IPS DF 6.9 (cell line): ENCODE data around the gene LRRC14B.

ENCODE experiments used
- DNase-seq: peaks from one replicate; pipeline ENCODE4 v3.0.0-alpha.2; 2013; ENCODE audit warnings: low read depth, low spot score
- H3K27ac ChIP-seq: one replicate; pipeline ENCODE4 v1.5.1; 2013; ENCODE audit warnings: low read length, control low read depth
- H3K27me3 ChIP-seq: 2 replicates; pipeline ENCODE4 v1.6.1; 2013; ENCODE audit warnings: mild to moderate bottlenecking, low read length; ENCODE audit not compliant: control insufficient read depth, insufficient read depth
- H3K36me3 ChIP-seq: 2 replicates; pipeline ENCODE4 v1.6.1; 2013; ENCODE audit warnings: low read length; ENCODE audit not compliant: control insufficient read depth, insufficient read depth
- H3K4me1 ChIP-seq: 2 replicates; pipeline ENCODE4 v1.6.1; 2013; ENCODE audit warnings: low read length; ENCODE audit not compliant: control insufficient read depth, insufficient read depth
- H3K4me3 ChIP-seq: 2 replicates; pipeline ENCODE4 v1.5.1; 2013; ENCODE audit warnings: mild to moderate bottlenecking, low read length
- H3K9me3 ChIP-seq: 2 replicates; pipeline ENCODE4 v1.6.1; 2013; ENCODE audit warnings: low read length, inconsistent platforms; ENCODE audit not compliant: control insufficient read depth, insufficient read depth
- WGBS: extraction: QIAGEN DNeasy Blood & Tissue Kit; methylation state at CpG from one replicate; pipeline ENCODE4 v1.1.7; 2013; ENCODE audit warnings: mixed read lengths, missing lambda C conversion rate; ENCODE audit not compliant: insufficient read length, insufficient coverage; 5-methylcytosine and 5-hydroxymethylcytosine counted together

LRRC14B gene

GRCh38 chr5:199950-200645 lies 8.8 kb downstream of the LRRC14B start:
- Histone ChIP-seq H3K36me3 (peaks cover 3% of the 10 kb centered on the region; the same call in 1 of the 2 replicates), H3K9me3 (no peaks in the 10 kb centered on the region), H3K4me3 (no peak overlapping the region), H3K4me1 (no peaks in the 10 kb centered on the region), H3K27ac (no peak overlapping the region), H3K27me3 (no peaks in the 10 kb centered on the region)
- DNase-seq: no peak
- WGBS: no CpG with 5 or more reads among the region's 23 CpGs

GRCh38 chr5:200985-201384 lies 9.7 kb downstream of the LRRC14B start:
- no peaks in the 10 kb centered on the region for H3K9me3 ChIP-seq
- H3K4me1 ChIP-seq: no peaks in the 10 kb centered on the region
- H3K36me3 ChIP-seq: peaks cover 3% of the 10 kb centered on the region; the same call in 1 of the 2 replicates
- no peak for DNase-seq
- H3K27ac ChIP-seq: no peak overlapping the region
- WGBS: no CpG with 5 or more reads among the region's 4 CpGs
- no peak overlapping the region for H3K4me3 ChIP-seq
- no peaks in the 10 kb centered on the region for H3K27me3 ChIP-seq

GRCh38 chr5:201672-202071 lies 10.4 kb downstream of the LRRC14B start:
- Histone ChIP-seq H3K9me3 (no peaks in the 10 kb centered on the region), H3K36me3 (peaks cover 3% of the 10 kb centered on the region; the same call in 1 of the 2 replicates), H3K27me3 (no peaks in the 10 kb centered on the region), H3K4me3 (no peak overlapping the region), H3K4me1 (no peaks in the 10 kb centered on the region), H3K27ac (no peak overlapping the region)
- no CpG with 5 or more reads among the region's 8 CpGs for WGBS
- no peak for DNase-seq

GRCh38 chr5:203246-203930 lies 12.1 kb downstream of the LRRC14B start:
- Histone ChIP-seq H3K4me3 (no peak overlapping the region), H3K27ac (no peak overlapping the region), H3K27me3 (no peaks in the 10 kb centered on the region), H3K4me1 (peaks cover 2% of the 10 kb centered on the region; the same call in 1 of the 2 replicates), H3K36me3 (peaks cover 3% of the 10 kb centered on the region; the same call in 1 of the 2 replicates), H3K9me3 (no peaks in the 10 kb centered on the region)
- WGBS: no CpG with 5 or more reads among the region's 26 CpGs
- no peak for DNase-seq

- Histone ChIP-seq H3K27ac (no peak overlapping the region), H3K4me3 (no peak overlapping the region), H3K36me3 (peaks cover 3% of the 10 kb centered on the region; the same call in 1 of the 2 replicates), H3K9me3 (no peaks in the 10 kb centered on the region), H3K27me3 (no peaks in the 10 kb centered on the region), H3K4me1 (peaks cover 2% of the 10 kb centered on the region; the same call in 1 of the 2 replicates)
- DNase-seq: no peak
- WGBS: no CpG with 5 or more reads among the region's 6 CpGs
Observed at GRCh38 chr5:204001-204400, 12.7 kb downstream of the LRRC14B start.

- peaks cover 3% of the 10 kb centered on the region; the same call in 1 of the 2 replicates for H3K36me3 ChIP-seq
- DNase-seq: no peak
- H3K9me3 ChIP-seq: no peaks in the 10 kb centered on the region
- peaks cover 2% of the 10 kb centered on the region; the same call in 1 of the 2 replicates for H3K4me1 ChIP-seq
- H3K4me3 ChIP-seq: no peak overlapping the region
- no peaks in the 10 kb centered on the region for H3K27me3 ChIP-seq
- no peak overlapping the region for H3K27ac ChIP-seq
Observed at GRCh38 chr5:204462-204861, 13.2 kb downstream of the LRRC14B start.

GRCh38 chr5:204966-205670 lies 13.8 kb downstream of the LRRC14B start:
- H3K4me1 ChIP-seq: peaks cover 2% of the 10 kb centered on the region; the same call in 1 of the 2 replicates
- H3K27me3 ChIP-seq: no peaks in the 10 kb centered on the region
- no CpG with 5 or more reads among the region's 30 CpGs for WGBS

GRCh38 chr5:206406-206805 lies 15.1 kb downstream of the LRRC14B start:
- no CpG with 5 or more reads among the region's 11 CpGs for WGBS
- Histone ChIP-seq H3K36me3 (peaks cover 3% of the 10 kb centered on the region; the same call in 1 of the 2 replicates), H3K9me3 (no peaks in the 10 kb centered on the region), H3K4me3 (no peak overlapping the region), H3K4me1 (peaks cover 2% of the 10 kb centered on the region; the same call in 1 of the 2 replicates), H3K27ac (no peak overlapping the region), H3K27me3 (no peaks in the 10 kb centered on the region)
- no peak for DNase-seq

More at GRCh38 chr5:204966-205670, 13.8 kb downstream of the LRRC14B start:
- DNase-seq: no peak
- no peak overlapping the region for H3K4me3 ChIP-seq
- H3K36me3 ChIP-seq: peaks cover 3% of the 10 kb centered on the region; the same call in 1 of the 2 replicates
- H3K27ac ChIP-seq: no peak overlapping the region
- no peaks in the 10 kb centered on the region for H3K9me3 ChIP-seq

GRCh38 chr5:206927-207536 lies 15.7 kb downstream of the LRRC14B start:
- H3K27ac ChIP-seq: no peak overlapping the region
- H3K4me1 ChIP-seq: peaks cover 2% of the 10 kb centered on the region; the same call in 1 of the 2 replicates
- no peak overlapping the region for H3K4me3 ChIP-seq
- no CpG with 5 or more reads among the region's 8 CpGs for WGBS
- H3K27me3 ChIP-seq: no peaks in the 10 kb centered on the region
- no peaks in the 10 kb centered on the region for H3K9me3 ChIP-seq
- H3K36me3 ChIP-seq: peaks cover 3% of the 10 kb centered on the region; the same call in 1 of the 2 replicates
- no peak for DNase-seq

GRCh38 chr5:207599-207998 lies 16.3 kb downstream of the LRRC14B start:
- Histone ChIP-seq H3K36me3 (peaks cover 3% of the 10 kb centered on the region; the same call in 1 of the 2 replicates), H3K4me1 (peaks cover 2% of the 10 kb centered on the region; the same call in 1 of the 2 replicates), H3K27ac (no peak overlapping the region), H3K4me3 (no peak overlapping the region), H3K27me3 (no peaks in the 10 kb centered on the region), H3K9me3 (no peaks in the 10 kb centered on the region)
- WGBS: no CpG with 5 or more reads among the region's 14 CpGs
- no peak for DNase-seq
